NCI-H2196 (cell line): ENCODE data around the gene SH2D1B.

ENCODE experiments used
- DNase-seq: peaks from one replicate; lab custom pipeline; 2025; ENCODE audit not compliant: unreplicated experiment; lab: John Stamatoyannopoulos, UW

Gene SH2D1B

DNA sequence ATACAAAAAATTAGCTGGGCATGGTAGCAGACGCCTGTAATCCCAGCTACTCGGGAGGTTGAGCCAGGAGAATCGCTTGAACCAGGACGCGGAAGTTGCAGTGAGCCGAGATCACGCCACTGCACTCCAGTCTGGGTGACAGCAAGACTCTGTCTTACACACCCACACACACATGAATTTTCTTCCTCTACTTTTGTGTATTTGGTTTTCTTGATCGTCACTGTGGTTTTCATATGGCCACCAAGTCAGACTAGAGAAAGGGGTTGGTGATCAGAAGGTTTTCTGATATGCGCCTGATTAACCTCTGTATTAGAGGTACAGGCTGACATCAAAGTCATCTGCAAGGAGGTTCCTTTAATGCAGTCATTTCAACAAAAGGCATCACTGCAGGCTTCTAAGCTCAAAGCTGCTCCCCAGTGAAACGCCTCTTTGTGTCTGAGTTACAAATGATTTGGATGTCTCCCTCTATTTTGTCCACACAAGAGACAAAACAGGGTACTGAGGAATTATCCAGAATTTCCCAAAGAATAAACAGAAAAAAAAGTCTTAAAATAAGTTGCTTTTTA is 11.1 kb downstream of the SH2D1B start:
- DNase-seq: no peak

DNA sequence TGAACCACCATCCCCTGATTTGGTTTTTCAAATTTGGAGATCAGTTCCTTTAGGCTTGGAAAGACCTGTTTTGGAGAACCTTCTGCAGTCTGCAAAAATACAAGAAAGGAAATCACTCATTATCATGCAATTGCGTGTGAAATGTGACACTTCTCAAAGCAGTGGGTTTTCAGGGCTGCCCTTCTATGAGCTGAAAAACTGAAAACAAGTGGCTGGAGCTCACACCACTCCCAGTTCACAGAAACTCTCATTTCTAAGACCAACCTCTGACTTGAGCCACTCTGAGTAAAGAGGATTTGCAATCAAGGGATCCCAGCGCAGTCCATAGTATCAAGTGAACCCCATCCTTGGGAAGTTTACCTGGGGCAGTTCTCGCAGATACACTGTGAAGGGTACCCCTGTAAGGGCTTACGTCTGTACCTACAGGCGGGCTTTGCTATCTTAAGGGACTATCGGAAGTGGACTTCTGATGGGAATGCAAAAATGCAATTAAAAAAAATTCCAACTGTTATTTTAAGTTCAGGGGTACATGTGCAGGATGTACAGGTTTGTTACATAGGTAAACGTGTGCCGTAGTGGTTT is 12.8 kb downstream of the SH2D1B start:
- no peak for DNase-seq

DNA sequence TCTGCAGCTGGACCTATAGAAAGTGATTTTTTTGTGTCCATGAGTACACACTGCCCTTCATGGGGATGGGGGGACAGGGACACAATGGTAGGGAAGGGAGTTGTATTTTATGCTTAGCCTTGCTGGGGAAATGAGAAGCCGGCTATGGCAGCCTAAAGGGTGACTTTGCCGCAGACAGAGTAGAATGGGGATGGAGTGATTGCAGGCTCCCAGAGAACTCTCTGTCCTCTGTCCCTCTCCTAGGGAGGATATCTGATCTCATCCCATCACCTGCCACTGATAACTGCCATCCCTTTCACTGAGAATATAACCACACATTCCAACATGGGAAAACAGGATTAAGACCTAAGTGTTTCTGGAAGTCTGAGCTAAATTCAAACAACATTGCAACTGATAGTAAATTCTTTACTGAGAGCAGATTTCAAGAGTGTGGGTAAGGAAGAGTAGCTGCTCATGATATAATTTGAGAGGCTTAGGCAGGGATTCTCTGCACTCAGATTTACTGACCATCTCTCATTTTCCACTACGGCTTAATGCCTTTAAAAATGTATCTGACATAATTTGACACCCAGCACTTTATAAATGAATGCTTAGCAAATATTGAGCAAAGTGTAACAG is 13.9 kb downstream of the SH2D1B start:
- no peak for DNase-seq

DNA sequence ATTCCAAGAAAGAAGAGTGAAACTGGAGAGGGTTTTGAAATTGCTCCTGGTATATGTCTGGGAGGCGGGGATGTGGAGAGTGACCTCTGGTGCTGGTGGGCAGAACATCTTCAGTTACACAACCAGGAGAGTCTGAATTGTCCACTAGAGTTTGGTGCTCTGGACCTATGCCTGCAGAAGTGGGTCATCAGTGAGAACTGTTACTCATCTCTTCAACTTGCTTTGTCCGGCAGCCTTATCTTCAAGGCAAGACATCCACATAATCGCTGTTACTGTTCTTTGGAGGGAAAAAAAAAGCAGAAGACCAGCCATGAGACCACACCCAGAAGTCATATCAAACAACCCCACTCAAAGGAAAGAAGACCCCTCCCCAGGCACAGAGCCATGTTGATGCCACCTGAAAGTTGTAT is 14.9 kb downstream of the SH2D1B start:
- DNase-seq: no peak

DNA sequence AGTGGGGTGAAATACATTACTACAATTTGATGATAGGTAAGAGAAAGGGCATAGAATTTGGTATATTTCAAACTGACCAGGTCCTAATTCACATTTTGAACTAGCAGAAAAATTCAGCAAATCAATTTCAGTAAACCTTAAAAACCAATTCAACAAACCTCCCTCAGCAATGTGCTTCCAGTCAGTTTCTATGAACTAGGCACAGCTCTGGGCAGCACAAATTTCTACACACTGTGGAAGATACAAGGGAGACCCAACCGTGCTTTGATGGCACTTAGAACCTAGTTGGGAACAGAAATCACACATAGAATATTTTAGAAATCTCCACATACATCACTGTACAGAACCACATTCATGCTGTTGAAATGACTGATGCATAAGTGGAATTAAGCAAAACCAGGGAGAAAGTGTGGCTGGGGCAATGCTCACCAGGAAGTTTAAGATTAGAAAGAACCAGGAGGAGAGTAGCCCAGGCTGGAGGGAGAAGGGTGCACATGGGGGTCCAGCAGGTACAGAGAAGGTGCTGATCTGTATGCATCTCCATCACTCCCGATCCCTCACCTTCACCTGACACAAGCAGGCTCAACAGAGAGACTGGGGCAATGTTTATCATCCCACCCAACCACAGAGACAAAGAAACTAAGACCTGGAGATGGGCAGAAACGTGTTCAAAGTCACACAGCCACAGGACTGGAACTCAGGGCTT is 15.6 kb downstream of the SH2D1B start:
- no peak for DNase-seq

DNA sequence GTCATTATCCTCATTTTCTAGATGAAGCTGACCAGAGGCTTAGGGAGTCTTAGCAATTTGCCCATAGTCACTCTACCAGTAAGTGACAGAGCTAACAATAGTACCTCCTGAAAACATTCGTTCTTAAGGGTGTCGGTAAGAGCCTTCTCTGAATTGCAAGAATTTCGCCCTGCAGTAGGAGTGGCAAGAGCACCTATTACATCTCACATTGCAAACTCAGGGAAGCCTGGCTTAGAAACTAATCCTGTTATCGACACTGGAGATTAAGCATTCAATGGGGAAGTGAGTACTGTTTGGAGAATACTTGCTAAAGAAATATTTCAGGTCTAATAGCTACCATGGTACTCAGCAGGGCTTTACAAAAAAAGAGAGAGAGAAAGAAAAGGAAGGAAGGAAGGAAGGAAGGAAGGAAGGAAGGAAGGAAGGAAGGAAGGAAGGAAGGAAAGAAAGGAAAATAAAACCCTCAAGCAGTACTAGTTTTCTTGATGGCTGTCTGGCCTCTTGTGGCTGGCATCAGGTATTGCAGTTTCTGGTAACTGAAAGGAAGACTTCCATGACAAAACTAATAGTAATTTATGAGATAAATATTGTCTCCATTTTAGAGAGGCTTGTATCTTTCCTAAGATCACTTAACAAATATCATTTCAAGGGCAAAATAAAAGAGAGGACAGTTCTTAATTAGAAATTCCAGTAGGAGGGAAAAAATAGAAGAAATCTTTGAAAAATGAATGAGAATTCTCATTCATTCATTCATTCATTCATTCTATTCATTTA is 20.0 kb downstream of the SH2D1B start:
- DNase-seq: peak; percentile 25

DNA sequence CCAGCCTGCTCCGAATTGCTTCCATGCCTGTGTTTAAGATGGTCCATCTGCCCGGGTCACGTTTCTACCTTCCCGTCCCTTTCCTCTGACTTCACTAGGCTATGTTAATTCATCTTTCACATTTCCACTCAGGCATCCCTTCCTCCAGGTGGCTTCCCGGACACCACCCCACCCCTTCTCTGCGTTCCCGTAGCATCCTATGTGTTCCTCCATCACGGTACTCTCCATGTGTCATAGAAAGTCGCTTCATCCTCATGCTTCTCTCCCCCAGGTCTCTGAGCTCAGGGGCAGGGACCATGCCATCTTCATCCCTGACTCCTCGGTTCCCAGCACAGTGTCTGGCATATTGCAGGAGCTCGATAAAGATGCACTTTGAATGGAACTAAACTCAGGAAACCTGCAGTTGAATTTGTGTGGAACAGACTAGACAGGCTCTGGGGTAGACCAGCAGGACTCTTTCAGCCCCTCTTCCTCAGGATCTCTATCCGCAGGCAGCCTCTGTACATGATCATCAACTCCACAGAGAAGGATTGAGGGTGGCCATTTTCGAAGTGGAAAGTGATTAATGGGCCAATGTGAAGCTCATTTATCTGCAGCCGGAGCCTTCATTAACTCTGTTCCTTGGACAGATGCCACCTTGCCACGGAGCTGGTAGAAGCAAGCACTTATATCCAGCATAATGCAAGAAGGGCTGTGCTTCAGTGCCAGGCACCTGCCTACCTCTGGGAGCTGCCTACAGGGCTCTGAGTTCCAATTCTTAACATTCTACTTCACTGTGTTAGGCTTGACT is 21.3 kb downstream of the SH2D1B start:
- DNase-seq: no peak

DNA sequence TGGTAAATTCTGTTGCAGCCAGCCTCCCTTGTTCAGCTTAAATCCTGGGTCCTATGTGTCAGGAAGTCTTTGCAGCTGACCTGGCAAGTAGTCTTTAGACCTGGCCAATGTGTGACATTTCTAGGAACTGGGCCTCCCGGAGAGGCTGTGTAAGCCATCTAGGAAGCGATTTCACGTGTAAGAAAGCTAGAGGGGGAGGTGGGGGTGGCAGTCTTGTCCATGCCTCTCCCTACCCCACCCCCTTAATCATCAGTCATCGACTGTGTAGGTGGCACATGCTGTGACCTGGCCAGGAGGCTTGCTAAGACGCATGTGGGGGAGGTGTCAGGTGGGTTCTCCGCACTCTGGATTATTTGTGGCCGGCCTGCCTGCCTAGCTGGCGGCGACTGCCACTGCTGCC is 22.0 kb downstream of the SH2D1B start:
- DNase-seq: no peak

DNA sequence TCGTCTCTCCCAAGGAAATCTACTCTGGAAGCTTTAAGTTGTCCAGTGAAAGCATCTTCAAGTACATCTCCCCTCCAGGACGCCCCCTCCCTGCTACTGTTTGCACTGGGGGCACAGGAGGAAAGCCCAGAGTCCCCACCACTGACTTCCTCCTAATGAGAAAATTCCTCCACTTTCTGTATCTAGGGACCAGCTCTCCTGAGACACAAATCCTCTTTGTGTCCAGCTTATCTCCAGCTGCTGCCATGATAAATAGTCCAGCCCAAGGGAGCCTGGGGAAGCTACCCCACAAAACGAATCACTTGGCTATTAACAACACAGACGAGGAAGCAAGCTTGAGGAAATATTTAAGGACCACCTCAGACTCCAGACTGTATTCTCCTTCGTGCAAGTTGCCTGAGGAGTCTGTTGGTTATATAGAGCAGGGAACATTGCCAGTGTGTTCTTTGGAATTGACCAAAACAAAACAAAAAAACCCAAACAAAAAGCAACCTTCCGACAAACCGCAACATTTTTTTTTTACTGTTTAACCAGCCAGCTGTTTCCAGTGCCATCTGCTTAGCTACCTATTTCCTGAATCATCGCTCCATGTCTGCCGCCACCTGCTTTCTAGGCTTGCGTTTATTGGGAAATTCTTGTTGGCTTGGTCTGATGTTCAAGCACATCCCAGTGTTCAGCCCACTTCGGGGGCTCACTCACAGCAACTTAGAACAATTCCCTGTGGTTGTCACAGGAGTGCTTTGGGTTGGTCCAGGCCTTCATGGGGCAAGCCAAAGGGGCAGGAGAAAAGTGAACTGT is 22.7 kb downstream of the SH2D1B start:
- DNase-seq: no peak

DNA sequence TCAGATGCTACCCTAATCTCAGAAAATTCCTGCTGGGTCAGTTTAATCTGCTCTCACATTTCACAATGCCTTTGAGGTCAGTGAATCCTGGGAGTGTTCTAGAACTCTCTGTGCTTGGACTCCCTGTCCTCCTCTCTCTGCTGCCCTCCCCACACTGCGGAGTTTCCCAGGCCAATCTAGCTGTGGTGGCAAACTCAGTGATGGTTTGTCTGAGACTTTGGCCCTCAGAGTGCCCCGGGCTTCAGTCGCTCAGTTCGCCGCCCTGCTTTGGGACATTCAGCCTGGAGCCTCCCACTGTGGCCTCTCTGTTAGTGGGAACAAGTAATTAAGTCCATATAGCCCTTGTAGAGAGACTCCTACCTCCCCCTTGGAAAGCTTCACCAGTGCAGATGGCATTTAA is 23.3 kb downstream of the SH2D1B start:
- DNase-seq: no peak

DNA sequence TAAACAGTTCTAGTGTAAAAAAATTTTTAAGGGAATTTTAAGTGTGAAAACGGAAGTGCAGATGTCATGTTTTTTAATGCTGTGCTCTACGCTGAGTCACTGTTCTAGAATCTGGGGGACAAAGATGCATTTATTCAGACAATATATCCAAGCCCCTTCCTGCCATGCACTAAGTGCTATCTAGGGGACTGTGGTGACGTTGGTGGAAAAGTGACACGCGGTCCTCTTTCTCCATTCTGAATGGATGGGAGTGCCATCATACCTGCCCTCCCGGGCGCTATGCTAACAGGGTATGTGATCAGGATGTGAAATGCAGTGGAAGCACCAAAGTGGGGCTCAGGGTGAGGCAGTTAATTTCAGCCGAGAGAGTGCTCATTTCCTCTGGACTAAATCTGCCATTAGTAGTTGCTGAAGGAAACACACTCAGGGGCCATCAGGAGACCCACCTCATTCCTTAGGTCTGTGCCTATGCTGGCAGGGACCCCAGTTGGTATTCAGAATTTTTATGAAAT is 23.8 kb downstream of the SH2D1B start:
- no peak for DNase-seq

DNA sequence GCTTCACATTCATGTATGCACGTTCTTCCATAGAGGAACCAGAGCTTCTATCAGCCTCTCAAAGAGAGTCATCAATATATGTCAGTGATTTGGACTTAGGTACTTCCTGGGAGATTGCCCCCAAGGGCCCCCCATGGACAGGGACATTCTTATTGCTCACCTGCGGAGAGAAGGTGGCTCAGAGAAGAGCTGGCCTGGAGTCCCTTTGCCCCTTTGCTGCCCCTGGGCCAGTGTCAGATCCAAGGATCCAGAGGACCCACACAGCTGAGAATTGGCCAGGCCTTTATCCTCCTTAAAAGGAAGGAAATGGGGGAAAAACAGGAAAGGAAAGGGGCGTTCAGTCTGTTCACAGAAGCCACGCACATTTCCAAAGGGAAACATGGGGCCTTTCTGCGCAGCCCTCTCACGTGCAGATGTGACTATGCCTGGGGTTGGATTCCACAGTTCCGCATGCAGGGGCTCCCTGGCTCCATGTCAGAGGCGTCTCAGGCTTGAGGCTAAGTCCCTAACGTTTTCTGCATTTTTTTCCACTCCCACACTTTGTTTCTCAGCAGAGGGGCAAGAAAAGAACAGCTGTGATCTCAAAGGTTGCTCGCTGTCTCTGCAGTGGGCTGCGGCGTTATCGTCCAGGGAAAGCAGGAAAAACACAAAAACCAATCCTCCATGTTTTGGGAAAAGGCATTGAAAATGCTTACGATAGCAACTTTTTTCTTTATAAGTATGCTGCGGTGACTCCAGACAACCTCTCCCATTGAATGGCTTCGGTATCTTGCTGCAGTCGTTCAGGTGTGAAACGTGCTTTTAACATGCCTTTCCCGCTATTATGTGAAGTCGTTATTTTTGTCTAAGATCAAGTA is 24.5 kb downstream of the SH2D1B start:
- no peak for DNase-seq

DNA sequence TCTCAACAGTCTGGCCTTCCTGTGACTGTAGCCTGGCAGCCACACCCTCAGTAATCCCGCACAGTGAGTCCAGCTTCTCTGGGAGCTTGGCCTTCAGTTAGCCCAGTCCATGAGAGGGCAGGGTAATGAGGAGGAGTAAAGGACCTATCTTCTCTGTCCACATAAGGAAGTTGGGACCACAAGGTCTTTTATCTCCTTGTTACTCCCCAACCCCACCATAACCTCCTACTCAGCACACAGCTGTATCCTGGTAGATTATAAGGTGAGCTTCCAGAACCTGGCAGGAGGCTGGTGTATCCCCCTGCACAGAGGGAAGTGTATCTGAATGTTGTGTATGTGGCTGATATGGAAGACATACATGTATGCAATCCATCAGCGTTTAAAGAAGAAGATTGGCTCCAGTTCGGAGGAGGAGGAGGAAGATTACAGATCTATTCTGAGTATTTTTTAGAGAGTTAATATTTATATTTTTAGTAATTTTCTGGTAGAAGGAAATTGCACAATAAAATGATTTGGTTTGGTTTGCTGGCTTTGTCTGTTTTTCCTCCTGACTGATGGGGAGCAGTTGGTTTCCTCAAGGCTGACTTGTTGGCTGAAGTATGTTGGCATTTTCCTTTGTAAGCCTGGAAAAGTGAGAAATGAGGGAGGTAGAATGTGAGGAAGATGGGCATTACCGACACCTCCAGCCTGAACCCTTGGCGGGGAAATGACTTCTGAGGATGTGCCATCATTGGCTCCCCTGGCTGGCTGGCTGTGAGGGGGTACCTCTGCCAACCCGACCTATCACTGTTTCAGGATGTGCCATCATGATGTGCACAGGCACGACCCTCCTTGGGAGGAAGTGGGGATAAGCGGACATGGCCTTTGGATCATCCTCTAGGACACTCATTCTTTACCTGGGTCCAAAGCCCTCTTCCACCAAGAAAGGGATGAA is 25.4 kb downstream of the SH2D1B start:
- DNase-seq: no peak

DNA sequence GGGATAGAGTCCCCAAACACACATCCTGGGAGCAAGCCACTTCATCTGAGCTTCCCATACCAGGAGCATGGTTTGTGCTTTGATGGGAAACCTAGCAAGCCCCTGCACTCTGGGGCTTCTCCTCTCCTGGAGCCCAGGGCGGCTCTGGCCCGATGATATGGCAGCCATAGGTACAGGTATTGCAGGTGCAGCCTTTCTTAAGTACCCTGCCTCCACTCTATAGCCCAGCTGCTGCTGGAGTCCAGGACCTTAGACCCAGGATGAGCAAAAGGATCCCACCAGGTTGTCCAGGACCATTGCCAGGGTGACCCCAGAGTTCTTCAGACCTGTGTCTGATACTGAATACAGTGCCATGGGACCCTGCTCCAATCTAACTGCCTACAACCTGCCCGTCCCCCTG is 26.2 kb downstream of the SH2D1B start:
- DNase-seq: no peak

DNA sequence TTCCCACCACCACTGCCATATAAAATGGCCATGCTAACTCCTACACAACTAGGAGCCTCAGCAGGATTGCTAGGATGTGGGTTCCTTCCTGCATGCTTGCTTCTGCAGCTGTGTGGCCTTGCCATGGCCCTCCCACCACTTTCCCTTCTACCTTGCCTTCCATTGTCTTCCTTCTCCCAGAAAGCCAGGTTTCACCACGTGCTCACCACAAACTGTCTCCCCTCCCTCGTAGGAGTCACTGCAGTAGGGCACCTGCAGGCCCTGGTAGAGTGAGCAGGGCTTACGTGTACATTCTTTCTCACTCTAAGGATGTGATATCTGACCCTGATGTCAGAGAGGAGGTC is 26.7 kb downstream of the SH2D1B start:
- DNase-seq: no peak

DNA sequence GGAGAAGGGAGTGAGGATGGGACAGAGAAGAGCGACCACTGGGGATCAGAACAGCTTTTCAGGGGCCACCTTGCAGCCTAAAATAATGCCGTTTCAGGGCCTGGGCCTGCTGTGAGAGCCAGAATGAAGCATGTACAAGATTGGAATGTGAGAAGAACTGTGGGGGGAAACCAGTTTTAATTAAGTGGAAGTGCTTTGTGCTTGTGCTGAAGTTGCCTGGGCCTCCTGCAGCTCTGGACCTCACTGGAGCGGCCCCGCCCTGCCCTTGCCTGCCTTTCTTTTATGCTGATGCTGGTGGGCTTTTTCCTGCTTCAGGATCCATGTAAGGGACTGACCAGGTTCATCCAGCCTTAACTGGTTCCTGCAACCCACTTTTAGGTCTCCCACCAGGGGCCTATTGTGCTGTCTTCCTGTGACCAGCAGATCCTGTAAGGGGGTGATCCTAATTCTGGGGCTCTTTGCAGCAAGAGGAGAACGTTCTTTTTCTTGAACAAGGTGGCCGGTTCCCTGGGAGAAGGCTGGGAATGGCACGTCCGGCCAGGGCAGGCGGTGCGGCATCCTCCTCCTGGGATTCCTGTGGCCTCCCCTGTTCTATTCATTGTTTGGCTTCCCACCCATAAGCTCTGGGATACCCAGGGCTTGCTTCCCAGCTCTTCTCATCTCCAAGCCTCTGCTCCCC is 27.2 kb downstream of the SH2D1B start:
- DNase-seq: no peak

DNA sequence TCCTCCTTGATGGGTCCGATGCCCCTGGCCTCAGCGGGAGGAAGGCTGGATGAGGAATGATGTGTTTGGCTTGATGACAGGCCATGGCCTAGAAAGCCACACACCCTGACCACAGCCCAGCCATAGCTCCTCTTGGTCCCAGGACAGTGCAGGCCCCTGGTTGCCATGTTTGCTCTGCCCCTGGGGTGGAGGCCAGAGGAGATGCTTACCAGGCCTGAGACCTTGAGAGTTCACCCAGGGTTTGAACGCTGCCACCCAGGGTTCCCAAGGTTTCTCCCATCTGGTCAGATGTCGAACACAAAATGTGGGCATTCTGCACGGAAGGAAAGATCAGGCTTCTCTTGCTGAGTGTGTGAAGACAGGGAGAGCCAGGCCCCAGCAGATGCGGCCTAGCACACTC is 27.8 kb downstream of the SH2D1B start:
- no peak for DNase-seq
